A673 (cell line): ENCODE measurements around the gene TCTN1. TPM values are rescaled to one million over a fixed set of nuclear protein-coding genes. Genes with fewer than 3 reads are reported as not detected.
"Not testable (repeated sequence)": the region's sequence is repeated elsewhere in the genome, so short reads cannot be mapped to it uniquely, and the experiment has no call there.

Source experiments
- BruUV-seq: library from RNA; stranded (reverse); fragments of 400-500 nt; replicated peaks from 2 replicates; lab custom pipeline; 2021; lab: Mats Ljungman, UMichigan
- CTCF ChIA-PET: fragments of 300-600 bp; sonication (Branson Sonifier 250); formaldehyde crosslinking; loops from one replicate; lab custom pipeline; 2022; ENCODE audit warnings: antibody characterized with exemption; lab: Charles Lee
- POLR2A ChIA-PET: fragments of 300-600 bp; sonication (Branson Sonifier 250); formaldehyde crosslinking; loops from one replicate; lab custom pipeline; 2022; ENCODE audit warnings: antibody characterized with exemption; ENCODE audit not compliant: low non-redundant PET; lab: Charles Lee
- DNase-seq: peaks from one replicate; pipeline ENCODE4 v3.0.0-alpha.2; 2015; ENCODE audit warnings: low spot score
- H3K27ac ChIP-seq: fragments of 200-600 bp; sonication (generic); 2 replicates; pipeline ENCODE4 v1.5.1; 2016; ENCODE audit warnings: mixed run types, low read depth, mild to moderate bottlenecking, mixed read lengths, antibody characterized with exemption, low read length; ENCODE audit not compliant: poor library complexity, severe bottlenecking
- H3K27me3 ChIP-seq: fragments of 200-600 bp; sonication (generic); replicated peaks from 2 replicates; pipeline ENCODE4 v1.6.1; 2017; ENCODE audit warnings: mixed run types, low read depth, mild to moderate bottlenecking, mixed read lengths, antibody characterized with exemption, low read length; ENCODE audit not compliant: insufficient read depth, poor library complexity
- H3K36me3 ChIP-seq: fragments of 200-600 bp; sonication (generic); 2 replicates; pipeline ENCODE4 v1.6.1; 2016; ENCODE audit warnings: mixed run types, mild to moderate bottlenecking, mixed read lengths, antibody characterized with exemption, low read length; ENCODE audit not compliant: insufficient read depth, poor library complexity, severe bottlenecking
- H3K4me1 ChIP-seq: fragments of 200-600 bp; sonication (generic); 2 replicates; pipeline ENCODE4 v1.6.1; 2017; ENCODE audit warnings: mixed run types, mild to moderate bottlenecking, mixed read lengths, antibody characterized with exemption, low read length; ENCODE audit not compliant: insufficient read depth, poor library complexity, severe bottlenecking
- H3K4me3 ChIP-seq: fragments of 200-600 bp; sonication (generic); 2 replicates; pipeline ENCODE4 v1.5.1; 2016; ENCODE audit warnings: low read depth, mixed run types, mild to moderate bottlenecking, mixed read lengths, low read length; ENCODE audit not compliant: poor library complexity, severe bottlenecking
- H3K9me3 ChIP-seq: fragments of 200-600 bp; sonication (generic); 2 replicates; pipeline ENCODE4 v1.6.1; 2016; ENCODE audit warnings: mixed run types, low read depth, mild to moderate bottlenecking, mixed read lengths, antibody characterized with exemption, low read length; ENCODE audit not compliant: poor library complexity, severe bottlenecking
- CTCF ChIP-seq: fragments of 300-800, 200-600 bp; sonication (generic); conservative IDR thresholded peaks from 2 replicates; pipeline ENCODE4 v1.5.1; 2017; ENCODE audit warnings: low read depth, mild to moderate bottlenecking, antibody characterized with exemption, low read length, moderate library complexity, mixed read lengths
- EZH2 ChIP-seq: fragments of 200-600 bp; sonication (generic); IDR thresholded peaks from 2 replicates; pipeline ENCODE4 v1.6.1; 2017; ENCODE audit warnings: borderline replicate concordance, low read depth, mild to moderate bottlenecking, mixed read lengths, antibody characterized with exemption, low read length; ENCODE audit not compliant: poor library complexity, severe bottlenecking
- intact Hi-C: fragments of 100-400 bp; cut with micrococcal nuclease; formaldehyde crosslinking; loops from one replicate; pipeline ENCODE4 v1.10.0; 2022; ENCODE audit not compliant: unreplicated experiment
- total RNA-seq: library from RNA; stranded (reverse); gene quantifications from 2 replicates; pipeline ENCODE4 v1.2.3, GENCODE V29; 2021

The TCTN1 gene
- total RNA-seq, 1 experiment from 2014 or later, result 38.8 TPM

- H3K27ac ChIP-seq, result peak overlapping the region; percentile 32
- POLR2A ChIA-PET, result interaction anchor here (0.5 kb wide), 1 partner anchor 13 kb away, joined by 7 read pairs; no protein-coding TSS in a partner anchor
- no peak for TF ChIP-seq EZH2
- no peak for TF ChIP-seq CTCF
- no peaks in the 10 kb centered on the region for H3K27me3 ChIP-seq
- no peak for DNase-seq
- CTCF ChIA-PET, result no interaction called here
- intact Hi-C loops, result no loop called here
- no TSS peak for BruUV-seq
- peaks cover 43% of the 10 kb centered on the region for H3K4me1 ChIP-seq
- no peaks in the 10 kb centered on the region for H3K9me3 ChIP-seq
- H3K4me3 ChIP-seq, result no peak overlapping the region
- no peaks in the 10 kb centered on the region for H3K36me3 ChIP-seq
Observed at GRCh38 chr12:110565894-110566871, 47.7 kb upstream of the TCTN1 start.

- POLR2A ChIA-PET, result no interaction called here
- BruUV-seq, result no TSS peak
- peak overlapping the region; percentile 51 for H3K27ac ChIP-seq
- H3K36me3 ChIP-seq, result no peaks in the 10 kb centered on the region
- H3K4me3 ChIP-seq, result no peak overlapping the region
- CTCF ChIA-PET, result no interaction called here
- H3K27me3 ChIP-seq, result no peaks in the 10 kb centered on the region
- intact Hi-C loops, result no loop called here
- H3K4me1 ChIP-seq, result peaks cover 35% of the 10 kb centered on the region
- TF ChIP-seq EZH2, result no peak
- no peak for TF ChIP-seq CTCF
- DNase-seq, result no peak
- H3K9me3 ChIP-seq, result no peaks in the 10 kb centered on the region
Observed at GRCh38 chr12:110566993-110567392, 46.9 kb upstream of the TCTN1 start.

- H3K4me1 ChIP-seq, result peaks cover 19% of the 10 kb centered on the region
- CTCF ChIA-PET, result no interaction called here
- H3K4me3 ChIP-seq, result no peak overlapping the region
- no TSS peak for BruUV-seq
- no peaks in the 10 kb centered on the region for H3K27me3 ChIP-seq
- H3K36me3 ChIP-seq, result no peaks in the 10 kb centered on the region
- intact Hi-C loops, result no loop called here
- POLR2A ChIA-PET, result no interaction called here
- no peak for TF ChIP-seq EZH2
- no peak for TF ChIP-seq CTCF
- no peak for DNase-seq
- H3K9me3 ChIP-seq, result peaks cover 3% of the 10 kb centered on the region
- H3K27ac ChIP-seq, result no peak overlapping the region
Observed at GRCh38 chr12:110568752-110569151, 45.2 kb upstream of the TCTN1 start.

GRCh38 chr12:110569838-110570237, 44.1 kb upstream of the TCTN1 start:
- CTCF ChIA-PET, H3K4me3 ChIP-seq, POLR2A ChIA-PET, H3K27me3 ChIP-seq, intact Hi-C loops, H3K36me3 ChIP-seq, DNase-seq, BruUV-seq, H3K27ac ChIP-seq, H3K9me3 ChIP-seq: not testable (repeated sequence)
- H3K4me1 ChIP-seq, result peaks cover 12% of the 10 kb centered on the region

GRCh38 chr12:110570798-110571197, 43.1 kb upstream of the TCTN1 start:
- DNase-seq, intact Hi-C loops, H3K9me3 ChIP-seq, H3K27ac ChIP-seq, CTCF ChIA-PET, BruUV-seq, H3K36me3 ChIP-seq, H3K4me3 ChIP-seq, POLR2A ChIA-PET, H3K27me3 ChIP-seq: not testable (repeated sequence)
- peaks cover 13% of the 10 kb centered on the region for H3K4me1 ChIP-seq
